HG02610 (cell line): ENCODE measurements around the gene GRWD1.

Experiments
- ATAC-seq: cut with Tn5 transposase; IDR thresholded peaks from one replicate; pipeline ENCODE4 v1.9.1; 2021; ENCODE audit warnings: mild to moderate bottlenecking, moderate library complexity; ENCODE audit not compliant: unreplicated experiment

Gene GRWD1

GRCh38 chr19:48495396-48495795 is 49.6 kb downstream of the GRWD1 start:
- ATAC-seq, result no peak

- no peak for ATAC-seq
Measured at GRCh38 chr19:48496959-48497727, 51.4 kb downstream of the GRWD1 start.

DNA sequence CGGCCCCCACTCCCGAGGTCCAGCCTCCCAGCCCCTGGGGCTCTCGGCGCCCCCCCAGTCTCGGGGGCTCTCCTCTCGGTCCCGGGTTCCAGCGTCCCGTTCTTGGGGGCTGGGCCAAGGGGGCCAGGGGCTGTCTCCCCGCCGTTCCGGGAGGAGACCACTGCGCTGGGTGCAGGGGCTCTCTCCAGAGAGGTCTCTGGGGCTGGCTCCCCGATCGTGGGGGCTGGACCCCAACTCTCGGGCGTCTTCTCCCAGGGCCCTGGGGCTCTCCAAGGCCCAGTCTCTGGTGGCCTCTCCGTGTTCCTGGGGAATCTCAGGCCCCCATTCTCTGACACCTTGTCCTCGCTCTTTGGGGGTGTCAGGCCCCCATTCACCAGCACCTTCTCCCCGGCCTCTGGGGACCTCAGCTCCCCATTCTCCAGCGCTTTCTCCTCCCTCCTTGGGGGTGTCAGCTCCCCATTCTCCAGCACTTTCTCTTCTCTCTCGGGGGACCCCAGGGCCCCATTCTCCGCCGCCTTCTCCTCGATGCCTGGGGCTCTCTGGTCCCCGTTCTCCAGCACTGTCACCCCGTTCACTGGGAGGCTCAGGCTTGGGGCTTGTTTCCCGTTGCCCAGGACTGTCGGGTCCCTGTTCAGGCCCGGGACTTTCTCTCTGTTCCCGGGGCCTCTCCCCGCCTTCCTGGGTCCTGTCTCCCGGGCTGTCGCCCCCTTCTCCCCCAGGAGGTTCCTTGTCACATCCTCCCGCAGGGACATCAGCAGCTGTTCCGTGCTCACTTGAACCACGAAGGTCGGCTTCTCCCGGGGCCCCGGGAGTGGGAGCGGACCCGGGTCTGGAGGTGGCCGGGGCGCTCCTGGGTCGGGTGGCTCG is 52.2 kb downstream of the GRWD1 start:
- no peak for ATAC-seq

DNA sequence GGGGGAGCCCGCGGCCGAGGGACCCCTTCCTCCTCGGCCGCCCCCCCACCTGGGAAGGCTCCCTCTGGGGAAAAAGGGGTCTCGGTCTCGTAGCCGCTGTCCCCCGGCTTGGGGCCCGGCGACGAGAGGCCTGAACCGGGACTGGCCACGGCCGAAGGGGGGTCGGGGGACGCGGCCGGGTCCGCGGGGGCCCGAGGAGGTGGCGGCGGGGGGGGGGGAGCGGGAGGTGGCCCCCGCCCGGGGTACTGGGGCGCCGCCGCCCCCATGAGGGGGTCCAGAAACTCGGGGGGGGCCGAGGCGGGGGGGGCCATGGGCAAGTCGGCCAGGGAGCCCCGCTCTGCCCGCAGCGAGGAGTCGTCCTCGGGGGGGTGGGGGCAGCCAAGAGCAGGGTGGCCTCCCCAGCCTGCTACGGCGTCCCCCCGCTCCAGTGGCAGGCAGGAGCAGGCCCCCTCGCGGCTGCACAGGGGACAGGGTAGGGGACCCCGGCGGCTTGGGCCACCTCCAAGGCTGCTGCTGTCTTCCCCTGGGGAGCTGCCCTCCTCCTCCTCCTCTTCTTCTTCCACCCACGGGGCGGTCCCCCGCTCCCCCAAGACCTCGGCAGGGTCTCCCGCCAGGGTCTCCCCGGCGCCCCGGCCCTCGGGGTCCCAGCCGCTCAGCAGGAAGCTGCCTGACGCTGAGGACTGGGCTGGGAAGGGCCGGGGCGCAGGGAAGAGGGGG is 53.0 kb downstream of the GRWD1 start:
- no peak for ATAC-seq

- no peak for ATAC-seq
Measured at GRCh38 chr19:48499316-48500090, 53.7 kb downstream of the GRWD1 start.

GRCh38 chr19:48500830-48501493 is 55.2 kb downstream of the GRWD1 start:
- no peak for ATAC-seq

DNA sequence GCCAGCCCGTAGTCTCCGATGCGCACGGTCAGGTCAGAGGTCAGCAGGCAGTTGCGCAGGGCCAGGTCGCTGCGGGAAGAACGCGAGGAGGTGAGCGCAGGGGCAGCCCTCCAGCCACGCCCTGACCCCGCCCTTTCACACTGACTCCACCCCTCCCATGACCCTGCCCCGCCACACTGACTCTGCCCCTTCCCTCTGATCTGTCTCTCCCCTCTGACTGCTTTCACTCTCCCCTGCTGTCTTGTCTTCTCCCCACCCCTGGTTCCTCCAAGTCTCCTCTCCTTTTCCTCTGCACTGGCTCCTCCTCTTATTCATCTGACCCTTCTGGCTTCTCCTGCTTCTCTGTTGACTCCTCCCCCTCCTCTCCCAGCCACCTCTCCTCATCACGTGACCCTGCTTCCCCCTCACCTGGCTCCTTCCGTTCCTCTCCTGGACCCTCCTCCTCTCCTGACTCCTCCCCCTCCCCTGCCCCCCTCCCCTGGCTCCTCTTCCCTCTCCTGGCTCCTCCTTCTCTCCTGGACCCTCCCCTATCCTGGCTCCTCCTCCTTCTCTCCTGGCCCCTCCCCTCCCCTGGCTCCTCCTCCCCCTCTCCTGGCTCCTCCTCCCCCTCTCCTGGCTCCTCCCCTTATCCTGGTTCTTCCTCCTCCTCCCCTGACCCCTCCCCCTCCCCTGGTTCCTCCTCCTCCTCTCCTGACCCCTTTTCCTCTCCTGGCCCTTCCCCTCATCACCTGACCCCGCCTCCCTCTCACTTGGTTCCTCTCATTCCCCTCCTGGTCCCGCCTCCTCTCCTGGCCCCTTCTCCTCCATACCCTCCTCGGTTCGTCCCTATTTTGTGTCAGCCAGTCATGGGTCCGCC is 55.9 kb downstream of the GRWD1 start:
- no peak for ATAC-seq

DNA sequence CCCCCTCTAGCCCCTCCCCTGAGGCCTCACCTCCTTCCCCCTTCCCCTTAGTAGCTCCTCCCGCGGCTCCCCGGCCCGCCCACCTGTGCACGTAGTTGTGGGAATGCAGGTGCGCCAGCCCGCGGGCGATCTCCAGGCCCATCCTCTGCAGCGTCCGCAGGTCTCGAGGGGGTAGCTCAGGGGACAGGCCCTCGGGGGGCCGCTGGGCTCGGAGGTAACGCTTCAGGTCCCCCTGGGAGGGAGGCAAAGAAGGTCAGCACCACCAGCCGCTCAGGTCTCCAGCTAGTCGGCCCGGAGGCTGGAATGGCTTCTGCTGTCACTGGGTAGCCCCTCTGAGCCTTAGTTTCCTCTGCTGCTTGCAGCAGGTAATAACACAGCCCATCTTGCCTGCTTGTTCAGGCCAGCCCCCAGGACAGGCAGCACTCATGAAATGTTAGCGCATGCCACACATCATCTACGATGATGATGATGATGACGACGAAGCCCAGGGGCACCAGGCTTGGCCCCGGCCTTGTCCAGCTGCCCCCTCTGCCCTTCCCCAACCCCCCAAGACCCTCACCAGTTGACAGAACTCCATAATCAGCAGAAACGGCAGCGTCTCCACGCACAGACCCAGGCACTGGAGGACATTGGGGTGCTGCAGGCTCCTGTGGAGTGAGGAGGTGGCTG is 56.7 kb downstream of the GRWD1 start:
- ATAC-seq, result no peak

- ATAC-seq, result no peak
Measured at GRCh38 chr19:48506138-48506733, 60.5 kb downstream of the GRWD1 start.
